ENCODE measurements around the gene MRPL12.

MRPL12 gene

GRCh38 chr17:81740395-81740961 lies 37.3 kb downstream of the MRPL12 start:
- DNase-seq (ENCODE audit: low read depth, low spot score), result no peak

DNA sequence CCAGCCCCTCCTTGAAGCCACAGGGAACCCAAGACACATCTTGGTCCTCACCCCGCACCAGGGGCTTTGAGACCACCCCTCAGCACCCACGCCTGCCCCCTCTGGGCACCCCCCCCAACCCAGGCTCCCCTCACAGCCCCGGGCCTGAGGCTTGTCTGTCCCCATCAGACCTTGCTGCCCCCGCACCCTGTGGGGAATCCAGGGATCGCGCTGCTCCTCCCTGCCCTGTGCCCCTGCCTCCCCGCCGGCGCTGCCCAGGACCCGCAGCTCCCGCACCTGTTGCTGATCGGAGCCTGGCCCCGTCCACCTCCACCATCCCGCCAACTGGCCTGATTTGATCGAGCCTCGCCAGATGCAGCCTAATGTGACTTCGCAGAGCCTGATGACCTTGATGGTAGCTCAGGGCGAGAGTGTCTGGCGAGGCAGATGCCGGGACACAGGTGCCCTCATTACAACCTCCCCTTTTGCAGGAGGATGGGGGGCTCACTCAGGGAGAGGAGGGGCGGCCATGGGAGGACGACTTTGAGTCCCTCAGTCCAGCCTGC lies 38.0 kb downstream of the MRPL12 start:
- no peak for DNase-seq (ENCODE audit: low read depth, low spot score)

DNA sequence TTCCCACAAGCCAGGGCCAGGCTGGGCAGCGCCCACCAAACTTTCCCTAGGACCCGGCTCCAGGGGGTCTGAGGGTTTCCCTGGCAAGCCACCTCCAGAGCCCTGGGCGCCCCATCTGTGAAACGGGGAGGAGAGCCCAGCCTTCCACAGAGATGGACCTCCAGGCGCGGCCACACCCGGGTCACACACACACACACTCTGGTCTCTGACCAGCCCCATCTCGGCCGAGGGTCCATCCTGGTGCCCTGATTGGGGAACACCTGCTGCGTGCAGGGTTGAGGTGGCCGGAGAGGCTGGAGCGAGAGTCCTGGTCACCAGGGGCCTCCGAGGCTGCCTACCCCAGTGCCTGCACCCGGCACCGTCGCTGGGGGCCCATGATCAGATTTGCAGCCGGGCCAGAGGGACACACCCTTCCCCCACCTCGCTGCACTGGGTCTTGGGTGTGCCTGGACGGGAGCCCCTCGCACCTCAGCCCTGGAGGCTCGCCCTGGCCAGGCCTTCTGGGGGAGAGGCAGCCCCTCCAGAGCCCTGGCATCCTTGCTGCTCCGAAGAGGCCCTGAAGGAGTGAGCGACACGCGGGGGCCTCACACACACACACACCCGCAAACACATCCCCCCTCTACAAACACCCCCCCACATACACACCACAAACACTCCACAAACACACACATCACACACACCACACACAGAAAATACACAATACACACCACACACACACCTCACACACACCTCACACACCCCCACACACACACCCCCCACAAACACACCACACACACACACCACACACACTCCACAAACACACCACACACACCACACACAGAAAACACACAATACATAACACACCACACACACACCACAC lies 38.7 kb downstream of the MRPL12 start:
- no peak for DNase-seq (ENCODE audit: low read depth, low spot score)

Data from brain pericyte (primary cell).